Testis (tissue), 2 donors: ENCODE data around the gene SCT.

Experiments
- CTCF ChIP-seq, 3 experiments: fragments of 450-650 bp in 2 of 3; fragments of 200-600 bp in 1 of 3; sonication (generic) in 1 of 3; IDR thresholded peaks; one replicate each; pipeline ENCODE4 v1.5.1; 2016 to 2019; ENCODE audit warnings: antibody characterized with exemption in 3 of 3, mild to moderate bottlenecking in 2 of 3, moderate library complexity in 1 of 3
- POLR2A ChIP-seq: fragments of 450-650 bp; IDR thresholded peaks from one replicate; pipeline ENCODE4 v1.6.1; 2017; ENCODE audit warnings: antibody characterized with exemption, mild to moderate bottlenecking, moderate library complexity

GRCh38 chr11:610146-610801, 16.7 kb downstream of the SCT start:
- TF ChIP-seq CTCF (IDR thresholded peaks at IDR 0.05) = no peak
- no peak for TF ChIP-seq POLR2A
